DOHH2 (cell line): ENCODE measurements around the gene ISLR.

Experiments used
- EZH2phosphoT487 ChIP-seq: fragments of 200-600 bp; sonication (generic); IDR thresholded peaks from 2 replicates; pipeline ENCODE4 v1.6.1; 2017; ENCODE audit warnings: borderline replicate concordance, mild to moderate bottlenecking, antibody characterized with exemption, low read length, moderate library complexity, mixed read lengths
- TF ChIP-seq, protein P1 (sequence below): fragments of 200-600 bp; sonication (generic); IDR thresholded peaks from one replicate; pipeline ENCODE4 v1.5.1; 2014; ENCODE audit warnings: antibody characterized with exemption, mild to moderate bottlenecking, low read depth, low read length; ENCODE audit not compliant: poor library complexity, severe bottlenecking

- TF ChIP-seq, protein P1, sequence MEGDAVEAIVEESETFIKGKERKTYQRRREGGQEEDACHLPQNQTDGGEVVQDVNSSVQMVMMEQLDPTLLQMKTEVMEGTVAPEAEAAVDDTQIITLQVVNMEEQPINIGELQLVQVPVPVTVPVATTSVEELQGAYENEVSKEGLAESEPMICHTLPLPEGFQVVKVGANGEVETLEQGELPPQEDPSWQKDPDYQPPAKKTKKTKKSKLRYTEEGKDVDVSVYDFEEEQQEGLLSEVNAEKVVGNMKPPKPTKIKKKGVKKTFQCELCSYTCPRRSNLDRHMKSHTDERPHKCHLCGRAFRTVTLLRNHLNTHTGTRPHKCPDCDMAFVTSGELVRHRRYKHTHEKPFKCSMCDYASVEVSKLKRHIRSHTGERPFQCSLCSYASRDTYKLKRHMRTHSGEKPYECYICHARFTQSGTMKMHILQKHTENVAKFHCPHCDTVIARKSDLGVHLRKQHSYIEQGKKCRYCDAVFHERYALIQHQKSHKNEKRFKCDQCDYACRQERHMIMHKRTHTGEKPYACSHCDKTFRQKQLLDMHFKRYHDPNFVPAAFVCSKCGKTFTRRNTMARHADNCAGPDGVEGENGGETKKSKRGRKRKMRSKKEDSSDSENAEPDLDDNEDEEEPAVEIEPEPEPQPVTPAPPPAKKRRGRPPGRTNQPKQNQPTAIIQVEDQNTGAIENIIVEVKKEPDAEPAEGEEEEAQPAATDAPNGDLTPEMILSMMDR: no peak
- no peak for TF ChIP-seq EZH2phosphoT487
These were observed 5.6 kb upstream of the ISLR start for GRCh38 chr15:74167891-74168331.
